Measurements from ENCODE around the gene SORBS1. TPM values are rescaled to one million over a fixed set of nuclear protein-coding genes. Genes with fewer than 3 reads are reported as not detected.

Gene SORBS1
- total RNA-seq, 1 donor from 2014 or later = 896 TPM

DNA sequence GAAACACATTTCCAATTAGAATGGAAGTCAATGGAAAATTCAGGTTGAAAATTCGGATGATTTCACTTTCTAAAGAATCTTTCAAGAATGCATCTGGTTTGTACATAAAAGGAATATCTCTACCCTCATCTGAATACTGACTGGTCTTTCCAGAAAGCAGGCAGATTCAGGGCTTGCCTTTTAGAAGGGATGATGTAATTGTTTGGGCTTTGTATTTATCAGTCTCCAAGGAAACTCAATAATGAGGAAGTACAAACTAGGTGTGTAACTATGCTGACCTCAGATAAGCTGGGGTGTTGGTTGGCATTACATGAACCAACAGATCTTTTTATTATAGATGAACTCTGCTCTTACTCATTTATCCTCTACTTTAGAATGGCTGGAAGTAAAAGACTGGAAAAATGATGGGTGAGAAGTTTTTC is 294.5 kb downstream of the SORBS1 start:
- Histone ChIP-seq H3K9me3 (replicated peaks) (no peaks in the 10 kb centered on the region), H3K36me3 (peaks cover 56% of the 10 kb centered on the region), H3K4me3 (no peak overlapping the region), H3K4me1 (peaks cover 84% of the 10 kb centered on the region), H3K27me3 (ENCODE audit: low read depth) (no peaks in the 10 kb centered on the region), H3K27ac (replicated peaks) (peak overlapping the region; percentile 87)
- TF ChIP-seq, protein P1, sequence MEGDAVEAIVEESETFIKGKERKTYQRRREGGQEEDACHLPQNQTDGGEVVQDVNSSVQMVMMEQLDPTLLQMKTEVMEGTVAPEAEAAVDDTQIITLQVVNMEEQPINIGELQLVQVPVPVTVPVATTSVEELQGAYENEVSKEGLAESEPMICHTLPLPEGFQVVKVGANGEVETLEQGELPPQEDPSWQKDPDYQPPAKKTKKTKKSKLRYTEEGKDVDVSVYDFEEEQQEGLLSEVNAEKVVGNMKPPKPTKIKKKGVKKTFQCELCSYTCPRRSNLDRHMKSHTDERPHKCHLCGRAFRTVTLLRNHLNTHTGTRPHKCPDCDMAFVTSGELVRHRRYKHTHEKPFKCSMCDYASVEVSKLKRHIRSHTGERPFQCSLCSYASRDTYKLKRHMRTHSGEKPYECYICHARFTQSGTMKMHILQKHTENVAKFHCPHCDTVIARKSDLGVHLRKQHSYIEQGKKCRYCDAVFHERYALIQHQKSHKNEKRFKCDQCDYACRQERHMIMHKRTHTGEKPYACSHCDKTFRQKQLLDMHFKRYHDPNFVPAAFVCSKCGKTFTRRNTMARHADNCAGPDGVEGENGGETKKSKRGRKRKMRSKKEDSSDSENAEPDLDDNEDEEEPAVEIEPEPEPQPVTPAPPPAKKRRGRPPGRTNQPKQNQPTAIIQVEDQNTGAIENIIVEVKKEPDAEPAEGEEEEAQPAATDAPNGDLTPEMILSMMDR (IDR thresholded peaks at IDR 0.05; ENCODE audit: borderline replicate concordance) = no peak
- no peak for DNase-seq
- intact Hi-C loops (cut with micrococcal nuclease) = no loop called here

DNA sequence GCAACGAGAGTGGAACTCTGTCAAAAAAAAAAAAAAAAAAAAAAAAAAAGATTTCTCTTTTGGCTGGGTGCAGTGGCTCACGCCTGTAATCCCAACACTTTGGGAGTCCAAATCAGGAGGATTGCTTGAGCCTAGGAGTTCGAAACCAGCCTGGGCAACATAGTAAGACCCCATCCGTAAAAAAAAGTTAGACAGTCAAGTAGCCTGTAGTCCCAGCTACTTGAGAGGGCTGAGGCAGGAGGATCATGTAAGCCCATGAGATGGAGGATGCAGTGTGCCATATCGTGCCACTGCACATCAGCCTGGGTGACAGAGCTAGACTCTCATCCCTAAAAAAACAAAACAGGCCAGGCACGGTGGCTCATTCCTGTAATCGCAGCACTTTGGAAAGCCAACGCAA is 295.6 kb downstream of the SORBS1 start:
- Histone ChIP-seq H3K27me3 (ENCODE audit: low read depth) (no peaks in the 10 kb centered on the region), H3K4me3 (no peak overlapping the region), H3K9me3 (replicated peaks) (no peaks in the 10 kb centered on the region), H3K4me1 (peaks cover 89% of the 10 kb centered on the region), H3K36me3 (peaks cover 50% of the 10 kb centered on the region), H3K27ac (replicated peaks) (peak overlapping the region; percentile 87)
- TF ChIP-seq, protein P1 (IDR thresholded peaks at IDR 0.05; ENCODE audit: borderline replicate concordance) = no peak
- intact Hi-C loops (cut with micrococcal nuclease) = no loop called here
- DNase-seq = no peak

DNA sequence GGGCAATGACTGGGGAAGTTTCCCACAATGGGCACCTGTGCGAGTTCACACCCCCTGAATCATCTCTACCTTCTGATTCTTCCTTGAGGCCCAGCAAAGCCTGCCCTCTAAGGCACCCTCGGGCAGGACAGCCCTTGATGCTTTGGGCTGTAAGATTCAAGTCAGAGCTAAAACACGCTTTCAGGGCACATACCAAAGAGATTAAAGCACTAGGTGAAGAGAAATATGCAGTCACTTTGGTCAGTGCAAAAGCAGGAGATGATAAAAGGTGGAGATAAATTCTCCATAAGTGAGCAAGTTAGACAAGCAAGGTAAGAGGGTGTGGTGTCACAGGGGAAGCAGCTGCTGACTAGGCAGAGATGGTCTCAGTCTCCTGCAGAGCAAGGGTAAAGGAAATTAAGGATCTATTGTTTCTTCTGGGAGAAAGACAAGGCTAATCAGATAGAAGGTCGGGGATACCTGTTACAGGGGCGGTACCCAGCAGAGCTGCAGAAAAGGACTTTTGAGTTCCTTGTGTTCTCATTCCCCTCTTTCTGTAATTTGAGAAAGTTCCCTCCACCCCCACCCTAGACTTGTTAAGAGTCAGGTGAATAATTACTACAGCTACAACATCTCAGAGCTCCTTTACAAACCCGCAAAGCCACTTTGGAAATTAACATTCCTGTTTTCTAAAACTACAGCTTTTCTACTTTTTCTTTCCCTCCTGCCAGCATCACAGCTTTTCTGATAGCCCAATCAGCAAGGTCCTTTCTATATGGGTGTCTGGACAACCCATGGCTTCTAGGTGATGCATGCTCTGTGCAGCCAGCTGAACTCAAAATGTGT is 296.7 kb downstream of the SORBS1 start:
- Histone ChIP-seq H3K4me1 (peaks cover 96% of the 10 kb centered on the region), H3K36me3 (peaks cover 51% of the 10 kb centered on the region), H3K27ac (replicated peaks) (peak overlapping the region; percentile 3)

DNA sequence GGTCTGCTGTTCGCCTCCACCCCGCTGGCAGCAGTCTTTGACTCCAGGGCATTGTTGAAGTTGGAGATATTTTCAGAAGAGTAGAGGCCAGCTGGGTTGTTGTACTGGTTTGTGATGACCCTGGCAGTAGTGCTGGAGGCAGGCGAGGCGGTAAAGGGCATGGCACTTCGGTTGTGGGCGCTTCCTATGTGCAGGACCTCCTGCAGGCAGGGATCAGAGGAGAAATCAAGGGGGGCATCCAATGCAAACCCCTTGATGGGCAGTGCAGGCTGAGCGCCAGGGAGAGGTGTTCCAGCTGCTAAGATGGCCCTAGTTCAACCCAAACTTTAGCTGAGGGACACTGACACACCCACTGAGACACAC is 297.3 kb downstream of the SORBS1 start:
- intact Hi-C loops (cut with micrococcal nuclease) = no loop called here
- TF ChIP-seq, protein P1 (IDR thresholded peaks at IDR 0.05; ENCODE audit: borderline replicate concordance) = no peak
- no peak overlapping the region for H3K4me3 ChIP-seq
- no peaks in the 10 kb centered on the region for H3K27me3 ChIP-seq (ENCODE audit: low read depth)
- H3K36me3 ChIP-seq = peaks cover 51% of the 10 kb centered on the region
- peaks cover 90% of the 10 kb centered on the region for H3K4me1 ChIP-seq
- no peaks in the 10 kb centered on the region for H3K9me3 ChIP-seq (replicated peaks)
- peak overlapping the region; percentile 36 for H3K27ac ChIP-seq (replicated peaks)
- no peak for DNase-seq

More for the DNA sequence above, 296.7 kb downstream of the SORBS1 start:
- TF ChIP-seq, protein P1 (IDR thresholded peaks at IDR 0.05; ENCODE audit: borderline replicate concordance) = no peak
- no peak overlapping the region for H3K4me3 ChIP-seq
- no peak for DNase-seq
- H3K27me3 ChIP-seq (ENCODE audit: low read depth) = no peaks in the 10 kb centered on the region
- H3K9me3 ChIP-seq (replicated peaks) = no peaks in the 10 kb centered on the region
- intact Hi-C loops (cut with micrococcal nuclease) = no loop called here

DNA sequence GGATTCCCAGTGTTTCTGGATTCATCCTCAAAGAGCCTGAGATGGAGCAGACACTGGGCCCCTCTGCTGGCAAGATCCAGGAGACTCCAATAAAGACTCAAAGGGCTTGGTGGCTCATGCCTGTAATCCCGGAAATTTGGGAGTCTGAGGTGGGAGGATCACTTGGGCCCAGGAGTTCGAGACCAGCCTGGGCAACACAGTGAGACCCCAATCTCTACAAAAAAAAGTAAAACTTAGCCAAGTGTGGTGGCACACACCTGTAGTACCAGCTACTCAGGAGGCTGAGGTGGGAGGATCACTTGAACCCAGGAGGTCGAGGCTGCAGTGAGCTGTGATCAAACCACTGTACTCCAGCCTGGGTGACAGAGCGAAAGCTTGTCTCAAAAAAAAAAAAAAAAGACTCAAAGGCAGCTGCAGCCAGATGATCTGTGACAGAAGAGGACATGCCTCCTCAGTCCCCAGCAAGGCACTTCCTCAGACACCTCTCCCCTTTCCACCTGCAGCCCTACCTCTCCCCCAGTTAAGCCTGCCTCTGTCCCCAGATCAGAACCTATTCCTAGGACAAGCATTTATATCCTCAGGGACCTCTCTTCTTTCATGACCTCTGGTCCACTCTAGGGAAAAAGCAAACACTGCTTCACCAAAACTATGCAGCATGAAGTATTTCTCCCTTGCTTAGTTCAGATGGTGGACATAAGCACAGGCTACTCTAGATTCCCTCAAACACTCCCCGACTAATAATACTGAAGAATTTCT is 298.2 kb downstream of the SORBS1 start:
- Histone ChIP-seq H3K4me3 (no peak overlapping the region), H3K27me3 (ENCODE audit: low read depth) (no peaks in the 10 kb centered on the region), H3K9me3 (replicated peaks) (no peaks in the 10 kb centered on the region), H3K27ac (replicated peaks) (peak overlapping the region; percentile 36), H3K36me3 (peaks cover 61% of the 10 kb centered on the region), H3K4me1 (peaks cover 81% of the 10 kb centered on the region)
- DNase-seq = no peak
- intact Hi-C loops (cut with micrococcal nuclease) = no loop called here
- TF ChIP-seq, protein P1 (IDR thresholded peaks at IDR 0.05; ENCODE audit: borderline replicate concordance) = no peak

All from left ventricle myocardium inferior (tissue), 1 donor.